Gastrocnemius medialis (tissue), 4 donors: Measurements from ENCODE around the gene LRRC41.

ENCODE experiments used
- POLR2A ChIP-seq, 2 donors: fragments of 450-650 bp; IDR thresholded peaks; one replicate each; pipeline ENCODE4 v1.6.1; 2017; ENCODE audit warnings: antibody characterized with exemption in 2 of 2, mild to moderate bottlenecking in 2 of 2, moderate library complexity in 2 of 2
- TF ChIP-seq, protein P1 (sequence below), 5 experiments: fragments of 450-650 bp in 3 of 5; fragments of 200-600 bp in 2 of 5; sonication (generic) in 2 of 5; IDR thresholded peaks in 4 of 5; conservative IDR thresholded peaks in 1 of 5; 1 replicate in 4 of 5; 2 replicates in 1 of 5; pipeline ENCODE4 v1.5.1; 2016 to 2019; ENCODE audit warnings: antibody characterized with exemption in 5 of 5, mild to moderate bottlenecking in 3 of 5, moderate library complexity in 3 of 5

GRCh38 chr1:46268578-46268977 lies 34.8 kb downstream of the LRRC41 start:
- TF ChIP-seq, protein P1, sequence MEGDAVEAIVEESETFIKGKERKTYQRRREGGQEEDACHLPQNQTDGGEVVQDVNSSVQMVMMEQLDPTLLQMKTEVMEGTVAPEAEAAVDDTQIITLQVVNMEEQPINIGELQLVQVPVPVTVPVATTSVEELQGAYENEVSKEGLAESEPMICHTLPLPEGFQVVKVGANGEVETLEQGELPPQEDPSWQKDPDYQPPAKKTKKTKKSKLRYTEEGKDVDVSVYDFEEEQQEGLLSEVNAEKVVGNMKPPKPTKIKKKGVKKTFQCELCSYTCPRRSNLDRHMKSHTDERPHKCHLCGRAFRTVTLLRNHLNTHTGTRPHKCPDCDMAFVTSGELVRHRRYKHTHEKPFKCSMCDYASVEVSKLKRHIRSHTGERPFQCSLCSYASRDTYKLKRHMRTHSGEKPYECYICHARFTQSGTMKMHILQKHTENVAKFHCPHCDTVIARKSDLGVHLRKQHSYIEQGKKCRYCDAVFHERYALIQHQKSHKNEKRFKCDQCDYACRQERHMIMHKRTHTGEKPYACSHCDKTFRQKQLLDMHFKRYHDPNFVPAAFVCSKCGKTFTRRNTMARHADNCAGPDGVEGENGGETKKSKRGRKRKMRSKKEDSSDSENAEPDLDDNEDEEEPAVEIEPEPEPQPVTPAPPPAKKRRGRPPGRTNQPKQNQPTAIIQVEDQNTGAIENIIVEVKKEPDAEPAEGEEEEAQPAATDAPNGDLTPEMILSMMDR (IDR thresholded peaks at IDR 0.05 in 4 of 5, conservative IDR thresholded peaks at IDR 0.05 in 1 of 5), result no peak
- no peak for TF ChIP-seq POLR2A (IDR thresholded peaks at IDR 0.05)
